H1 (cell line): ENCODE results near the gene GPR34. TPM values are rescaled to one million over a fixed set of nuclear protein-coding genes. Genes with fewer than 3 reads are reported as not detected.

Experiments
- CBX8 ChIP-seq: fragments of 300-800, 300-1000 bp; sonication (generic); IDR thresholded peaks from 2 replicates; pipeline ENCODE4 v1.7.1; 2016; ENCODE audit warnings: low read depth, low read length, borderline replicate concordance
- GABPA ChIP-seq: IDR thresholded peaks from 2 replicates; pipeline ENCODE4 v1.6.1; 2011; ENCODE audit warnings: mild to moderate bottlenecking, low read length, moderate library complexity, borderline replicate concordance; ENCODE audit not compliant: insufficient read depth
- MAX ChIP-seq: IDR thresholded peaks from 2 replicates; pipeline ENCODE4 v1.6.1; 2012; ENCODE audit warnings: inconsistent platforms
- polyA plus RNA-seq, 7 experiments: library from polyadenylated mRNA; depleted of rRNA in 3 of 7; stranded (reverse) in 5 of 7; unstranded in 2 of 7; fragments of >200 nt in 5 of 7; fragments of 200-250 nt in 2 of 7; gene quantifications; 1 replicate in 5 of 7; 2 replicates in 1 of 7; 4 replicates in 1 of 7; pipeline versions ENCODE4 v1.2.1 to v1.2.3, GENCODE V29; 2011 to 2013; ENCODE audit warnings: missing spikeins in 2 of 7, mixed read lengths in 2 of 7
- total RNA-seq: library from RNA; stranded (reverse); fragmentation: NEBNext Ultra II Directional; extraction: Animal tissue kit (Norgen Biotek cat#: 25700); gene quantifications from 2 replicates; pipeline ENCODE4 v1.2.1, GENCODE V29; 2021
- TF ChIP-seq, protein P1 (sequence below): IDR thresholded peaks from 2 replicates; pipeline ENCODE4 v1.6.1; 2011; ENCODE audit warnings: low read depth, mild to moderate bottlenecking, low read length; ENCODE audit not compliant: insufficient read depth

The GPR34 gene
- total and polyA plus RNA-seq, 2 of the 8 experiments (the other 6 are each of a cell fraction or from before 2014, with no cell fraction given) = not detected

DNA sequence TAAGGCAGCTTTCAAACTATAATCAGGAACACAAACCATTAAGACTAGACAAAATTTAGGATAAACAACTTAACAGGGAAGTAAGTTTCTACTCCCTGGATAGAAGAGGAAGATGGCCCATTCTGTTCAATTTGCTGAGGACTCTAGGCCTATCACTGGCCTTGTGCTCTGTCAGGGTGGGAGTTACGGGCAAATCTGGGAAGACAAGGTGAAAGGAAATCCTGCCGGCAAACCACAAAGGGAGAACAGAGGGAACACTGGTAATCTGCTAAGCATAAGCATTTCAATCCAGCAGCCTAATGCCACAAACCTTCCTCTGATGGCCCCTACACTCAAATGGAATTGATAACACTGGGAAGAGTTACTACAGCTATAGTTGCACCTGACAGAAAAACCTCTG, 43.5 kb downstream of the GPR34 start (continued):
- TF ChIP-seq, protein P1, sequence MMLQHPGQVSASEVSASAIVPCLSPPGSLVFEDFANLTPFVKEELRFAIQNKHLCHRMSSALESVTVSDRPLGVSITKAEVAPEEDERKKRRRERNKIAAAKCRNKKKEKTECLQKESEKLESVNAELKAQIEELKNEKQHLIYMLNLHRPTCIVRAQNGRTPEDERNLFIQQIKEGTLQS = no peak
- TF ChIP-seq GABPA (no peak), MAX (no peak), CBX8 (no peak)
- TF ChIP-seq, all 59 proteins: peak for 0
